Effector CD8-positive, alpha-beta T cell (primary cell): ENCODE results near the gene MRPL22.
"Not testable (repeated sequence)": the region's sequence is repeated elsewhere in the genome, so short reads cannot be mapped to it uniquely, and the experiment has no call there.

Experiments
- DNase-seq: peaks from one replicate; lab custom pipeline; 2025; lab: John Stamatoyannopoulos, UW
- total RNA-seq, 4 experiments: gene quantifications; one replicate each; lab custom pipeline; 2026; lab: John Stamatoyannopoulos, UW

Gene MRPL22
- total RNA-seq: 13.9 to 20.1 (median 16.2) reads per million in 4 experiments

GRCh38 chr5:154940772-154941620, at the start of gene MRPL22:
MRPL22 (plus strand) TSS chr5:154941073; CDS start chr5:154941111, 38 bp downstream.
- peak; percentile 91 for DNase-seq

- DNase-seq: no peak
These were observed 48.5 kb upstream of the MRPL22 start for GRCh38 chr5:154892369-154892771.

DNA sequence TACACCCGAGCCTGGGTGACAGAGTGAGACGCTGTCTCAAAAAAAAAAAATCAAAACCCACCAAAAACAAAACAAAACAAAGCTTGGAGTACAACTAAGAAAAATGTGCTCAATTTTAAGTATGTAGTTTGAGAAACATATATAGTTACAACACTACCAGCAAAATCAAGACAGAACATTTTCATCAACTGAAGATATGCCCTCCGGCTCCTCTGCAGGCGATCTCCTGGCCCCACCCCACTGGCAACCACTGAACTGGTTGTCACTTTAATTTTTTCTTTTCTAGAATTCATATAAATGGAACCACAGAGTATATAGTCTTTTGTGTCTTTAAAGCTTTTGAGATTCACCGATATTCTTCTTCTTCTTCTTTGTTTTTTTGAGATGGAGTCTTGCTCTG, 47.5 kb upstream of the MRPL22 start:
- DNase-seq: no peak

- DNase-seq: no peak
These were observed 45.0 kb upstream of the MRPL22 start for GRCh38 chr5:154895606-154896561.

- no peak for DNase-seq
These were observed 44.2 kb upstream of the MRPL22 start for GRCh38 chr5:154896562-154897165.

- DNase-seq: no peak
These were observed 42.7 kb upstream of the MRPL22 start for GRCh38 chr5:154898210-154898609.

DNA sequence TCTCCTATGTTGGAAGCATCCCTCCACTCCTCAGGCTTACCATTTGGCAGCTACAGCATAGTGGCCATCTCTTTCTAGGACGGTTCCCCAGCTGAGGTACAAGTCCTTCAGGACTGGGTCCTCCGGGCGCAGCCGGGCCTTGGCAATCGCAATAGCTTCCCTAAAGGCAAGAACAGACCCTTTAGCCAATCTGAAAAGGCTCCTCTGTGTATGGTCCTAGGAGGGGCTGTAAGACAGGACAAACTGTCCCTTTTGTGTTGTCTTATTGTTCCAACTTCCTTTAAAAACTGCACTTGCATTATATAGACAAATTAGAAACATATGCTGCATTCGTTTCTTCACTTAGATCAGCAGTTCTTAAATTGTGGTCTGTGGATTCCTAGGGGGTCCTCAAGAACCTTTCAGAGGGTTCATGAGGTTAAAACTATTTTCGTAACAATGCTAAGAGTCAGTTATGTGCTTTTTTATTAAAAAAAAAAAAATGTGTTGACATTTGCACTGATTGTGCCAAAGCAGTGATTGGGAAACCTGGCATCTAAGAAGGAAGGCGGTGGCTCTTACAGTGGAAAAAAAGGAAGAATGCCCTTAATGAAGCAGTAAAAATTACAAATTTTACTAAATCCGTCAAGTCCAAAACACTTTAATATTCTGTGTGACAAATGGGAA, 41.6 kb upstream of the MRPL22 start:
- DNase-seq: no peak

DNA sequence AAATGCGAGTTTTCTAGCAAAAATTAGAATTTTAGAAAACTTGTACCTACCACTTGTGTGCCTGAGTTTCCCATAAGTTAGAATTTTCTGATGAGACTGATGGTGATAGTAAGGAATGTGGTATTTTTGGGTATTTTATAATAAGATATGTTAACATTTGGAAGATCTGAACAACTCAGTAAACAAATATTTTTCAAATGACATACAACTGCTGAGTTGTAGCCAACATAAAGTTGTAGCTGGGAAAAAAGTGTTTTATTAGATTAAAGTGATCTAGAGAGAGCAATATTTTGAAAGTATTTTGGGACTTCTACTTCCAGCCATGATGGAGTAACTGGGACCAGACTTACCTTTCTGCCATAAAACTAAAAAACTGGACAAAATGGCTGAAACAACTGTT, 40.8 kb upstream of the MRPL22 start:
- no peak for DNase-seq

- no peak for DNase-seq
These were observed 39.6 kb upstream of the MRPL22 start for GRCh38 chr5:154901276-154901675.

DNA sequence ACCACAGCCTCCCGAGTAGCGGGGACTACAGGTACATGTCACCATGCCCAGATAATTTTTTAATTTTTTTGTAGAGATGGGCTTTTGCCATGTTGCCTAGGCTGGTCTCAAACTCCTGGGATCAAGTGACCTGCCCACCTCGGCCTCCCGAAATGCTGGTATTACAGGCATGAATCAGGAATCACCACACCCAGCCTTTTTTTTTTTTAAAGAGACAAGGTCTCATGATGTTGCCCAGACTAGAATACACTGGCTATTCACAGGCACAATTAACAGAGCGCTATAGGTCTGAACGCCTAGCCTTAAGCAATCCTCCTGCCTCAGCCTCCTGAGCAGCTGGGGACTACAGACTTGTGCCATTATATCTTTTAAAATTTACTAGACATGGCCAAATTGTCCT, 39.0 kb upstream of the MRPL22 start:
- no peak for DNase-seq

GRCh38 chr5:154905601-154906000, 35.3 kb upstream of the MRPL22 start:
- DNase-seq: not testable (repeated sequence)

DNA sequence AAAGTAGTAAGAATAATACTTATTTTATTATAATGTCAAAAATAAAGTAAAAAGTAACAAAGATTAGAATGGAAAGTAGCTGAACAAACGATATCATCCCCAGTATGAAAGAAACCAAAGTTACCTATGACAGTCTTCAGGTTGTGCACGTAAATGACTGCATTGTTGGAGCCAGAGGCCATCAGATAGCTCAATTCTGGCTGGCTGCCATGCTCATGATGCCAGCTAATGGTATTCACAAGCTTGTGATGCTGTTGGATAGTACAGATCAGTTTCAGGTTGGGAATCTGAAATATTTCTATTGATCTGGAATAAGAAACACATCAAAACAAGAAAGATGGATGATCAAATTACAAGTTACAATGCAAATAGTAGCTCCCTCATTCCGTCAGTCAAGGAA, 24.0 kb upstream of the MRPL22 start:
- DNase-seq: no peak

GRCh38 chr5:154917757-154918156, 23.1 kb upstream of the MRPL22 start:
- DNase-seq: no peak

GRCh38 chr5:154923441-154924430, 17.1 kb upstream of the MRPL22 start:
- DNase-seq: no peak

GRCh38 chr5:154933537-154933936, 7.3 kb upstream of the MRPL22 start:
- DNase-seq: no peak

GRCh38 chr5:154934881-154935280, 6.0 kb upstream of the MRPL22 start:
- no peak for DNase-seq

- DNase-seq: no peak
These were observed 3.6 kb upstream of the MRPL22 start for GRCh38 chr5:154937186-154937717.

GRCh38 chr5:154937718-154938466, 3.0 kb upstream of the MRPL22 start, which contains the start of gene GEMIN5:
GEMIN5 (minus strand) TSS chr5:154938211; CDS start chr5:154938133, 78 bp downstream.
- DNase-seq: peak; percentile 68

DNA sequence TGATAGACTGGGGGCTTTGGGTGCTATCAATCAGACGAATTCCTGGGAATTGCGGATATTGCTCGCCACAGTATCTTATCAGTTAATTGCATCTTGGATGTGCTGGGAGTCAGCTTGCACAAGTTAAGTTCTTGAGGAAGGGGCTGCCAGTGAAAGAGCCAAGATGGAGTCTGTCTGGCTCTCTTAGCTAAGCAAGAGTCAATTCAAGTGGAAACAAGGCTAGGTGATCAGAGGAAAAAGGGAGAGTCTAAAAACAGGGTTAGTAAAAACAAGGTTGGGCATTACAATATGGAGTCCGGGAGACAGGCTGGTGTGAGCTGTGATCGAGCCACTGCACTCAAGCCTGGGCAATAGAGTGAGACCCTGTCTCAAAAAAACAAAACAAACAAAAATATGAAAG, 1.5 kb upstream of the MRPL22 start:
- DNase-seq: not testable (repeated sequence)
